BJ (cell line): ENCODE results near the gene SMYD3. TPM values are rescaled to one million over a fixed set of nuclear protein-coding genes. Genes with fewer than 3 reads are reported as not detected.

ENCODE experiments used
- CTCF ChIA-PET: fragments of 350-600 bp; formaldehyde crosslinking; extraction: SDS; loops from one replicate; lab custom pipeline; 2021; ENCODE audit warnings: antibody characterized with exemption, inconsistent platforms; lab: Yijun Ruan, JAX
- POLR2A ChIA-PET: fragments of 300-600 bp; sonication (Branson Sonifier 250); formaldehyde crosslinking; extraction: SDS; loops from one replicate; lab custom pipeline; 2021; ENCODE audit warnings: antibody characterized with exemption; lab: Charles Lee
- DNase-seq: peaks from one replicate; pipeline ENCODE4 v3.0.0-alpha.2; 2011; ENCODE audit warnings: low read depth
- H3K27me3 ChIP-seq: 2 replicates; pipeline ENCODE4 v1.6.0; 2011; ENCODE audit warnings: low read length; ENCODE audit not compliant: control insufficient read depth, insufficient read depth
- H3K36me3 ChIP-seq: 2 replicates; pipeline ENCODE4 v1.5.1; 2011; ENCODE audit warnings: low read length; ENCODE audit not compliant: control insufficient read depth, insufficient read depth
- H3K4me3 ChIP-seq: 2 replicates; pipeline ENCODE4 v1.5.1; 2011; ENCODE audit warnings: low read depth, mild to moderate bottlenecking, control low read depth, low read length
- CTCF ChIP-seq: IDR thresholded peaks from 2 replicates; pipeline ENCODE4 v1.5.1; 2011; ENCODE audit warnings: low read depth, mild to moderate bottlenecking, control low read depth, inconsistent platforms, low read length, moderate library complexity; ENCODE audit not compliant: insufficient read depth
- polyA plus RNA-seq: library from polyadenylated mRNA; depleted of rRNA; stranded (reverse); fragments of >200 nt; gene quantifications from 2 replicates; pipeline ENCODE4 v1.2.3, GENCODE V29; 2011

Gene SMYD3
- polyA plus RNA-seq, 1 experiment = 26.1 TPM

- CTCF ChIA-PET = interaction anchor here (1.2 to 1.5 kb wide), 4 partner anchors 13 to 139 kb away, joined by 3 to 5 read pairs (median 4); no protein-coding TSS in a partner anchor
- no peak for TF ChIP-seq CTCF
- DNase-seq = no peak
- no peak overlapping the region for H3K4me3 ChIP-seq
- peaks cover 9% of the 10 kb centered on the region for H3K36me3 ChIP-seq
- POLR2A ChIA-PET = no interaction called here
- no peaks in the 10 kb centered on the region for H3K27me3 ChIP-seq
Measured at GRCh38 chr1:246544001-246544400, 36.9 kb upstream of the SMYD3 start.

GRCh38 chr1:246540738-246541491, 33.8 kb upstream of the SMYD3 start:
- DNase-seq = no peak
- Histone ChIP-seq H3K27me3 (no peaks in the 10 kb centered on the region), H3K36me3 (peaks cover 9% of the 10 kb centered on the region), H3K4me3 (no peak overlapping the region)
- ChIA-PET POLR2A (no interaction called here), CTCF (interaction anchor here (1.1 to 2.3 kb wide), 2 partner anchors 9 to 18 kb away, joined by 4 to 7 read pairs; no protein-coding TSS in a partner anchor)
- TF ChIP-seq CTCF = no peak

- Histone ChIP-seq H3K27me3 (no peaks in the 10 kb centered on the region; the same call in 1 of the 2 replicates), H3K36me3 (peaks cover 2% of the 10 kb centered on the region; the same call in 1 of the 2 replicates), H3K4me3 (no peak overlapping the region)
- POLR2A ChIA-PET = no interaction called here
- CTCF ChIA-PET = interaction anchor here (0.7 kb wide), 1 partner anchor 26 kb away, joined by 3 read pairs; no protein-coding TSS in a partner anchor
- TF ChIP-seq CTCF = no peak
- DNase-seq = no peak
Measured at GRCh38 chr1:246537887-246538286, 30.8 kb upstream of the SMYD3 start.

GRCh38 chr1:246537441-246537840, 30.4 kb upstream of the SMYD3 start:
- TF ChIP-seq CTCF = no peak
- POLR2A ChIA-PET = no interaction called here
- no peak for DNase-seq
- Histone ChIP-seq H3K36me3 (0 out of 2 replicates have a peak, but pooled peaks cover 1% of the 10 kb centered on the region), H3K27me3 (no peaks in the 10 kb centered on the region; the same call in 1 of the 2 replicates), H3K4me3 (no peak overlapping the region)
- CTCF ChIA-PET = interaction anchor here (0.7 kb wide), 1 partner anchor 26 kb away, joined by 3 read pairs; no protein-coding TSS in a partner anchor

- no peak for TF ChIP-seq CTCF
- Histone ChIP-seq H3K4me3 (no peak overlapping the region), H3K27me3 (no peaks in the 10 kb centered on the region; the same call in 1 of the 2 replicates), H3K36me3 (no peaks in the 10 kb centered on the region)
- CTCF ChIA-PET = interaction anchor here (1.2 to 1.3 kb wide), 2 partner anchors 9 to 42 kb away, joined by 3 read pairs; no protein-coding TSS in a partner anchor
- POLR2A ChIA-PET = no interaction called here
- DNase-seq = no peak
Measured at GRCh38 chr1:246534114-246534513, 27.0 kb upstream of the SMYD3 start.
